GM19467 (cell line): Measurements from ENCODE around the gene EVI5.

ENCODE experiments used
- ATAC-seq: cut with Tn5 transposase; IDR thresholded peaks from one replicate; pipeline ENCODE4 v1.9.1; 2021; ENCODE audit warnings: mild to moderate bottlenecking, moderate library complexity; ENCODE audit not compliant: unreplicated experiment

Gene EVI5

GRCh38 chr1:92465256-92465647 is 319.7 kb downstream of the EVI5 start:
- ATAC-seq: no peak

GRCh38 chr1:92464588-92465255 is 320.2 kb downstream of the EVI5 start:
- ATAC-seq: no peak

GRCh38 chr1:92461364-92462097 is 323.4 kb downstream of the EVI5 start:
- ATAC-seq: no peak

GRCh38 chr1:92459871-92460320 is 325.0 kb downstream of the EVI5 start:
- ATAC-seq: no peak
